Measurements from ENCODE around the gene REEP3.

Gene REEP3

GRCh38 chr10:63591600-63592379 is 70.6 kb downstream of the REEP3 start:
- DNase-seq, result no peak

- DNase-seq, result no peak
These were observed 72.4 kb downstream of the REEP3 start for GRCh38 chr10:63593576-63593975.

- DNase-seq, result no peak
These were observed 73.9 kb downstream of the REEP3 start for GRCh38 chr10:63595072-63595471.

- DNase-seq, result no peak
These were observed 75.7 kb downstream of the REEP3 start for GRCh38 chr10:63596924-63597323.

GRCh38 chr10:63600540-63600939 is 79.3 kb downstream of the REEP3 start:
- DNase-seq, result no peak

- DNase-seq, result no peak
These were observed 82.7 kb downstream of the REEP3 start for GRCh38 chr10:63603709-63604445.

- no peak for DNase-seq
These were observed 84.2 kb downstream of the REEP3 start for GRCh38 chr10:63605197-63605967.

- DNase-seq, result no peak
These were observed 87.3 kb downstream of the REEP3 start for GRCh38 chr10:63608511-63608910.

- DNase-seq, result no peak
These were observed 89.9 kb downstream of the REEP3 start for GRCh38 chr10:63611078-63611477.

- DNase-seq, result no peak
These were observed 93.2 kb downstream of the REEP3 start for GRCh38 chr10:63614371-63614891.

GRCh38 chr10:63618552-63618951 is 97.4 kb downstream of the REEP3 start:
- no peak for DNase-seq

- no peak for DNase-seq
These were observed 98.2 kb downstream of the REEP3 start for GRCh38 chr10:63619426-63619825.

GRCh38 chr10:63622097-63622496 is 100.9 kb downstream of the REEP3 start:
- DNase-seq, result no peak

- DNase-seq, result no peak
These were observed 103.5 kb downstream of the REEP3 start for GRCh38 chr10:63624701-63625100.

- no peak for DNase-seq
These were observed 106.2 kb downstream of the REEP3 start for GRCh38 chr10:63627396-63627795.

GRCh38 chr10:63627881-63628296 is 106.7 kb downstream of the REEP3 start:
- no peak for DNase-seq

- DNase-seq, result peak; percentile 10
These were observed 107.5 kb downstream of the REEP3 start for GRCh38 chr10:63628526-63629362.

- DNase-seq, result peak; percentile 77
These were observed 108.3 kb downstream of the REEP3 start for GRCh38 chr10:63629363-63630084.

GRCh38 chr10:63630085-63630930 is 109.1 kb downstream of the REEP3 start:
- peak; percentile 81 for DNase-seq

GRCh38 chr10:63630931-63631680 is 109.9 kb downstream of the REEP3 start:
- no peak for DNase-seq

Data from CD4-positive, alpha-beta T cell treated with Interleukin-17A for 1 hour (primary cell).